GM12874 (cell line): ENCODE results near the gene NOB1.

Source experiments
- TF ChIP-seq, protein P1 (sequence below): IDR thresholded peaks from 2 replicates; pipeline ENCODE4 v1.5.1; 2011; ENCODE audit warnings: low read depth, mild to moderate bottlenecking, control low read depth, low read length, moderate library complexity; ENCODE audit not compliant: insufficient read depth

NOB1 gene

DNA sequence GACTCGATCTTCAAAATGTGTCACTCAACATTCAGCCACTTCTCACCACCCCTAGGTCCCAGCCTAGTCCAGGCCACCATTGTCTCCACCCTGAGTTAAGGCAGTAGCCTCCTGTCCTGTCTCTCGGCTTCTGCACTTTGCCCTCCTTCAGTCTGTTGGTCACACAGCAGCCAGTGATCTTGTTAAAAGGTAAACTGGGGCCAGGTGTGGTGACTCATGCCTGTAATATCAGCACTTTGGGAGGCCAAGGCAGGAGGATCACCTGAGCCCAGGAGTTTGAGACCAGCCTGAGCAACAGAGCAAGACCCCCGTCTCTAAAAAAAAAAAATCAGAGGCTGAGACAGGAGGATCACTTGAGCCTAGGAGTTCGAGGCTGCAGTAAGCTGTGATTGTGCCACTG lies 33.2 kb upstream of the NOB1 start:
- TF ChIP-seq, protein P1, sequence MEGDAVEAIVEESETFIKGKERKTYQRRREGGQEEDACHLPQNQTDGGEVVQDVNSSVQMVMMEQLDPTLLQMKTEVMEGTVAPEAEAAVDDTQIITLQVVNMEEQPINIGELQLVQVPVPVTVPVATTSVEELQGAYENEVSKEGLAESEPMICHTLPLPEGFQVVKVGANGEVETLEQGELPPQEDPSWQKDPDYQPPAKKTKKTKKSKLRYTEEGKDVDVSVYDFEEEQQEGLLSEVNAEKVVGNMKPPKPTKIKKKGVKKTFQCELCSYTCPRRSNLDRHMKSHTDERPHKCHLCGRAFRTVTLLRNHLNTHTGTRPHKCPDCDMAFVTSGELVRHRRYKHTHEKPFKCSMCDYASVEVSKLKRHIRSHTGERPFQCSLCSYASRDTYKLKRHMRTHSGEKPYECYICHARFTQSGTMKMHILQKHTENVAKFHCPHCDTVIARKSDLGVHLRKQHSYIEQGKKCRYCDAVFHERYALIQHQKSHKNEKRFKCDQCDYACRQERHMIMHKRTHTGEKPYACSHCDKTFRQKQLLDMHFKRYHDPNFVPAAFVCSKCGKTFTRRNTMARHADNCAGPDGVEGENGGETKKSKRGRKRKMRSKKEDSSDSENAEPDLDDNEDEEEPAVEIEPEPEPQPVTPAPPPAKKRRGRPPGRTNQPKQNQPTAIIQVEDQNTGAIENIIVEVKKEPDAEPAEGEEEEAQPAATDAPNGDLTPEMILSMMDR, result no peak

DNA sequence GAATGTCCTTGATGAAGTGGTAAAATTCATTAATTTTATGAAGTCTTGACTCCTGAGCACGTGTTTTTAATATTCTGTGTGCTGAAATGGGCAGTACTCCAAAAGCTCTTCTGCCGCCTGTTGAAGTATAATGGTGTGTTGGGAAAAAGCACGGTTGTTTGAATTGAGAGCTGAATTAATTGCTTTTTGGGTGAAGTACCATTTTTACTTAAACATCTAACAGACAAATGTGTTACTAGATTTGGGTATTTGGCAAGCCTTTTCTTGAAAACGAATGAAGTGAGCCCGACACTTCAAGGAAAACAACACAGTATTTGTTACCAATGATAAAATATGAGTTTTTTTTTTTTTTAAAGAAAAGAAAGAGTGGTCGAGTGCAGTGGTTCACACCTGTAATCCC lies 29.9 kb upstream of the NOB1 start:
- TF ChIP-seq, protein P1, result no peak

DNA sequence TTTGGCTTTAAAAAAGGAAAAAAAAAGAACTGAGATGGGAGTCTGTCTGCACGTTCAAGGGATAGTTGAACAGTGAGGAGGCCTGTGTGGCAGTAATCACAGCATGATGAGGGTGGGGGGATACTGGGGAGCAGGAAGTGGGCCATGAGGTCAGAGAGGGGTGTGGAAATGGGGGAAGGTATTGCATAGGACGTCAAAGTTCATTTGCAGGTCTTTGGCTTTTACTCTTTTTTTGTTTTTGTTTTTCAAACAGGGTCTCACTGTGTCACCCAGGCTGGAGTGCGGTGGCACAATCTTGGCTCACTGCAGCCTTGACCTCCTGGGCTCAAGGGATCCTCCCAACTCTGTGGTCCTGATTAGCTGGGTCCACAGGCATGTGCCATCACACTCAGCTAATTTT lies 26.4 kb upstream of the NOB1 start:
- TF ChIP-seq, protein P1, result no peak

DNA sequence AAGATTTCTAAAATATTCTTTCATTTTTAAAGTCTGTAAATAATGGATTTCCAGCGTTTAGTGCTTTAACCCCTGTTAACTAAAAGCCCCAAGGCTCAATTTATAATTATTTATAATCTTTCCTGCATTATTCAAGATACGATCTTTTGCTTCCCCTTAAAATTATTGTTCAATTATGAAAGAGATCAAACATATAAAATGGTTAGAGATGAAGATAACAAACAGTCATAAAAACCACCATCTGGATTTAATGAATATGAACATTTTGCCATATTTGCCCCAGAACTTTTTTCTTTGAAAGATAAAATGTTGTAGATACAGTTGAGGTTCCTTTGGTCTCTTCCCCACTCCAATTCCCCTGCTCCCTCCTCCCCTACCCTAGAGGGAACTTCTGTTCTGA lies 25.0 kb upstream of the NOB1 start:
- TF ChIP-seq, protein P1, result no peak

DNA sequence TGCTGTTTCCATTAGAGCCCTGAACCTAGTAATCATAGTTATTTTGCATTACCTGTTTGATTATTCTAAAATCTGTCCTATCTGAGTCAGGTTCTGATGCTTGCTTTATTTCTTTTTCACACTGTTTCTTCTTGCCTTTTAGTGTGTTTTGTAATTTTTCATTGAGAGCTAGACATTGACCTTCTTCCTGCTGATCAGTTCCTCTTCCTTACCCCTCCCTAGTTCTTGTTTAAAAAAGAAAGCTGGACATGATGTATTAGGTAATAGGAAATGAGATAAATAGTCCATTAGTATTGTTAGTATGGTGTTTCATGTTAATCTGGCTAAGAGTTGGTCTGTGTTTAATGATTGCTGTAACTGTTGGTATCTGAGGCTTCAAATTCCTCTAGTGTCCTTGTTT lies 20.8 kb upstream of the NOB1 start:
- TF ChIP-seq, protein P1, result no peak

DNA sequence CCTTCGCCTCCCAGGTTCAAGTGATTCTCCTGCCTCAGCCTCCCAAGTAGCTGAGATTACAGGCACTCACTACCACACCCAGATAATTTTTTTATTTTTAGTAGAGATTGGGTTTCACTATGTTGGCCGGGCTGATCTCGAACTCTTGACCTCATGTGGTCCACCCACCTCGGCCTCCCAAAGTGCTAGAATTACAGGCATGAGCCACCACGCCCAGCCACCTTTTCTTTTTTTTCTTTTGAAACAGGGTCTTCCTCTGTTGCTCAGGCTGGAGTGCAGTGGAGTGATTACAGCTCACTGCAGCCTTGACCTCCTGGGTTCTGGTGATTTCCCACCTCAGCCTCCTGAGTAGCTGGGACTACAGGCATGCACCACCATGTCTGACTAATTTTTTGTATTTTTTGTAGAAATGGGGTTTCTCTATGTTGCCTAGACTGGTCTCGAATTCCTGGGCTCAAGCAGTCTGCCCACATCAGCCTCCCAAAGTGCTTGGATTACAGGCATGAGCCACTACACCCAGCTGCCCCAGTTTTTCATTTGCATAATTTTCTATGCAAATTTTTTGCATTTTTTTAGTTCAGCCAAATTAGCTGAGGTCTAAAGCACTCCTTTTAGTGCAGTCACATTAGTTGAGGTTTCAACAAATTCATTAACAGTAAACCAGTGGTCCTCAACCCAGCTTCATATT lies 18.7 kb upstream of the NOB1 start:
- TF ChIP-seq, protein P1, result no peak

DNA sequence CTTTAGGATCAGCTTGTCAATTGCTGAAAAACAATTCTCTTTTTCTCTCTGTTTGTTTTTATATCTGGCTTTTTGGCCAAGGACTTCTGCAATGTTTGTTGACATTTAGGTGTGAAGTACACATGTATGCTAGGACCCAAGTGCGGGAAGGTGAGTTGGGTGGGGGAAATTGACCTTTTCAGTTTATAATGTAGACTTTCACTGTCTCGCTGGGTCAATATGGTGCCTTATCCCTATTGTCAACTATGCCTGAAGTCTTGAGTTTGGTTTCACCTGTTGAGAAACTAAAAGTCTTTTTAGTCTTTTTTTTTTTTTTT lies 16.9 kb upstream of the NOB1 start:
- TF ChIP-seq, protein P1, result no peak
